Glomerular visceral epithelial cell (primary cell): Measurements from ENCODE around the gene RBM20.

Experiments
- DNase-seq: peaks from one replicate; pipeline ENCODE4 v3.0.0-alpha.2; 2016; ENCODE audit errors: extremely low spot score

The RBM20 gene

GRCh38 chr10:110811791-110812581, 167.8 kb downstream of the RBM20 start:
- no peak for DNase-seq

GRCh38 chr10:110812583-110812982, 168.4 kb downstream of the RBM20 start:
- no peak for DNase-seq

GRCh38 chr10:110813743-110814472, 169.8 kb downstream of the RBM20 start:
- DNase-seq: no peak

- DNase-seq: no peak
These were observed 171.3 kb downstream of the RBM20 start for GRCh38 chr10:110815354-110816004.

GRCh38 chr10:110817614-110818013, 173.5 kb downstream of the RBM20 start:
- no peak for DNase-seq

- no peak for DNase-seq
These were observed 174.4 kb downstream of the RBM20 start for GRCh38 chr10:110818311-110819256.

- no peak for DNase-seq
These were observed 176.2 kb downstream of the RBM20 start for GRCh38 chr10:110820321-110820814.

GRCh38 chr10:110821508-110821907, 177.4 kb downstream of the RBM20 start:
- DNase-seq: no peak

- no peak for DNase-seq
These were observed 178.0 kb downstream of the RBM20 start for GRCh38 chr10:110822035-110822711.

GRCh38 chr10:110822712-110823311, 178.7 kb downstream of the RBM20 start:
- DNase-seq: no peak

- DNase-seq: no peak
These were observed 180.0 kb downstream of the RBM20 start for GRCh38 chr10:110824152-110824441.

GRCh38 chr10:110824660-110825059, 180.5 kb downstream of the RBM20 start:
- no peak for DNase-seq

GRCh38 chr10:110825508-110825907, 181.4 kb downstream of the RBM20 start:
- no peak for DNase-seq

- DNase-seq: no peak
These were observed 183.3 kb downstream of the RBM20 start for GRCh38 chr10:110827410-110827809.

GRCh38 chr10:110827875-110828274, 183.7 kb downstream of the RBM20 start:
- DNase-seq: no peak

GRCh38 chr10:110828525-110828924, 184.4 kb downstream of the RBM20 start:
- DNase-seq: no peak

- DNase-seq: no peak
These were observed 185.7 kb downstream of the RBM20 start for GRCh38 chr10:110829721-110830410.

- no peak for DNase-seq
These were observed 189.3 kb downstream of the RBM20 start for GRCh38 chr10:110833234-110833940.

- no peak for DNase-seq
These were observed 189.9 kb downstream of the RBM20 start for GRCh38 chr10:110833941-110834628.
